ENCODE data around the gene PIAS4.

The PIAS4 gene

DNA sequence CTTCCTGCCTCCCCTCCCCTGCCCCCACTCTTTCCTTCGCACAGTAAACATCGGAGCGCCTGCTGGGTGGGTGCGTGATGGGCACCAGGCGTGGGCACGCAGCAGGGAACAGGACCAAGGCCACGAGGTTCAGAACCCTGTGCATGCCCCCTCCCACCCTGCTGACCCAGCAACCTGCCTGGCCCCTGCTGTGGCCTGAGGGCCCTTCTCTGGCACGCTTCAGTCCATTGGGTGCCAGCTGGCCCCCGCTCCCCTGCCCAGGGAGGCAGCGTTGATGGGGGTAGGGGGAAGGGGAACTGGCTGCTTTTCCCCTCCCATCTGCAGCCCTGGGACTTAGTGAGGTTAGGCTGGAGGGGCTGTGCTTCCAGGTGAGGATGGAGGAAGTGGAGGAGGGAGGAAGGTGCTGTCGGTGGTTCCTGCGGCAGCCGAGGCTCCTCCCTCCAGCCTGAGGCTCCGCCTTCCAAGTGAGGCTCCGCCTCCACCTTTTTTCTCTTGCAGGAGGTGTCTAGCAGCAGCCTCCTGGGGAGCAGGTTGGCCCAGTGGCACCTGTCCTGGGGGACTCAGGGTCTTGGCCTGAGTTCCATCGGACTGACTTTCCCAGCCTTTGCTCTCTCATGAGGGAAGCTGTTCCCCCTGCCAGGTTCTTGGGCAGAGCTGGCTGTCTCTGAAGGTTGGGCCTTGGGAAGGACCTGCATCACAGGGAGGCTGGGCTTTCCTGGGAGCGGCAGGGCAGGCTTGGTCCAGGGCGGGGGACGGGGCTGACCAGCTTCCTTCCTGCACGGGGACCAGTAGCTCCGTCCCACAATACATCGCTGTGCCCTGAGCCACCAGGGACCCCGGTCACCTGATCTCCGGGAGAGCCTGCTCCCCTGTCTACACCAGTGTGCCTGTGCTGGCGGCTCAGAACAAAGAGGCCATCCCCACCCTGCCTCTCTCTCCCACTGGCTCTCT lies 7.3 kb downstream of the PIAS4 start:
- Histone ChIP-seq H3F3A (ENCODE audit: control insufficient read depth, insufficient read depth) (no peaks in the 10 kb centered on the region), H3K9me3 (ENCODE audit: control insufficient read depth, insufficient read depth, low read length) (no peaks in the 10 kb centered on the region), H3K36me3 (ENCODE audit: control insufficient read depth, low read length) (peaks cover 28% of the 10 kb centered on the region), H3K4me1 (ENCODE audit: control insufficient read depth, low read length) (no peaks in the 10 kb centered on the region), H3K9me2 (replicated peaks; ENCODE audit: control insufficient read depth, low read length) (no peaks in the 10 kb centered on the region), H3K4me2 (ENCODE audit: low read length) (no peak overlapping the region), H4K20me1 (ENCODE audit: control insufficient read depth, insufficient read depth, low read depth, low read length) (no peaks in the 10 kb centered on the region; the same call in 1 of the 2 replicates), H3K79me2 (ENCODE audit: control insufficient read depth, low read length) (peaks cover 71% of the 10 kb centered on the region), H3K27me3 (ENCODE audit: control insufficient read depth, low read length) (no peaks in the 10 kb centered on the region), H3K4me3 (ENCODE audit: low read length) (no peak overlapping the region), H3K27ac (ENCODE audit: low read depth, low read length) (no peak overlapping the region)
- TF ChIP-seq, protein P1, sequence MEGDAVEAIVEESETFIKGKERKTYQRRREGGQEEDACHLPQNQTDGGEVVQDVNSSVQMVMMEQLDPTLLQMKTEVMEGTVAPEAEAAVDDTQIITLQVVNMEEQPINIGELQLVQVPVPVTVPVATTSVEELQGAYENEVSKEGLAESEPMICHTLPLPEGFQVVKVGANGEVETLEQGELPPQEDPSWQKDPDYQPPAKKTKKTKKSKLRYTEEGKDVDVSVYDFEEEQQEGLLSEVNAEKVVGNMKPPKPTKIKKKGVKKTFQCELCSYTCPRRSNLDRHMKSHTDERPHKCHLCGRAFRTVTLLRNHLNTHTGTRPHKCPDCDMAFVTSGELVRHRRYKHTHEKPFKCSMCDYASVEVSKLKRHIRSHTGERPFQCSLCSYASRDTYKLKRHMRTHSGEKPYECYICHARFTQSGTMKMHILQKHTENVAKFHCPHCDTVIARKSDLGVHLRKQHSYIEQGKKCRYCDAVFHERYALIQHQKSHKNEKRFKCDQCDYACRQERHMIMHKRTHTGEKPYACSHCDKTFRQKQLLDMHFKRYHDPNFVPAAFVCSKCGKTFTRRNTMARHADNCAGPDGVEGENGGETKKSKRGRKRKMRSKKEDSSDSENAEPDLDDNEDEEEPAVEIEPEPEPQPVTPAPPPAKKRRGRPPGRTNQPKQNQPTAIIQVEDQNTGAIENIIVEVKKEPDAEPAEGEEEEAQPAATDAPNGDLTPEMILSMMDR (IDR thresholded peaks at IDR 0.05; ENCODE audit: low read depth, low read length, poor library complexity, severe bottlenecking): no peak
- TF ChIP-seq EZH2phosphoT487 (IDR thresholded peaks at IDR 0.05; ENCODE audit: borderline replicate concordance, low read length): no peak

DNA sequence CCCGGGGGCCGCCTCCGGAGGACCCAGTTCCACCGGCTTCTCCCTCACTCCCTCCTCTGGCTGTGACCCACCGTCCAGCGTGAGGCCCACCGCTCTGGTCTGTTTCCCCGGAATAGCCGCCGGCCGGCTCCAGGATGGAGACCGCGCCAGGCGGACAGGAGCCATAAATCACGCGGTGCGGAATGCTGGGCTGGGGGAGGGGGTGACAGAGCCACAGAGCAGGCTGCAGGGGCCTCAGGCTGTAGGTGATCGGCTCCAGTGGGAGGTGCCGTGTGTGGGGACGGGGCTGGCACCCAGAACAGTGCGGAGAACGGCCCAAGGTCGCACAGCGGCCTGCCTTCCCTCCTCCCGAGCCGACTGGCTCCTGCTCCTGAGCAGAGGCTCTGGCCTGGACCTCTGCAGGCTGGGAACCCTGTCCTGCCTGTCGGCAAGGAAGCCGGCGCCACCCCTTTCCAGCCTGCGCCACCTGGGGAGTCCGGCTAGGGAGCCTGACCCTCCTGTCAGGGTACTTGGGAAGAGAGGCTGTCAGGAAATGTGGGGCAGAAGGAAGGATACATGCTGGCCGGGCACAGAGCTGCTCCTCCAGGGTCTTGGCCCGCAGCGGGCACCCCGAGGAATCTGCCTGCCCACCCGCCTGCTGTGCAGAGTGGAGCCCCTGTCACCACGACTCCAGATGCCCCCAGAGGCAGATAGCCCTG lies 8.3 kb downstream of the PIAS4 start:
- peaks cover 24% of the 10 kb centered on the region for H3K36me3 ChIP-seq (ENCODE audit: control insufficient read depth, low read length)
- H3K9me2 ChIP-seq (replicated peaks; ENCODE audit: control insufficient read depth, low read length): no peaks in the 10 kb centered on the region
- no peak overlapping the region for H3K27ac ChIP-seq (ENCODE audit: low read depth, low read length)
- no peaks in the 10 kb centered on the region for H3F3A ChIP-seq (ENCODE audit: control insufficient read depth, insufficient read depth)
- no peaks in the 10 kb centered on the region; the same call in 1 of the 2 replicates for H4K20me1 ChIP-seq (ENCODE audit: control insufficient read depth, insufficient read depth, low read depth, low read length)
- H3K4me3 ChIP-seq (ENCODE audit: low read length): no peak overlapping the region
- H3K79me2 ChIP-seq (ENCODE audit: control insufficient read depth, low read length): peaks cover 69% of the 10 kb centered on the region
- TF ChIP-seq EZH2phosphoT487 (IDR thresholded peaks at IDR 0.05; ENCODE audit: borderline replicate concordance, low read length): no peak
- TF ChIP-seq, protein P1 (IDR thresholded peaks at IDR 0.05; ENCODE audit: low read depth, low read length, poor library complexity, severe bottlenecking): no peak
- H3K4me2 ChIP-seq (ENCODE audit: low read length): no peak overlapping the region
- H3K27me3 ChIP-seq (ENCODE audit: control insufficient read depth, low read length): no peaks in the 10 kb centered on the region
- no peaks in the 10 kb centered on the region for H3K4me1 ChIP-seq (ENCODE audit: control insufficient read depth, low read length)
- H3K9me3 ChIP-seq (ENCODE audit: control insufficient read depth, insufficient read depth, low read length): no peaks in the 10 kb centered on the region

GRCh38 chr19:4016486-4016885 lies 8.9 kb downstream of the PIAS4 start:
- no peaks in the 10 kb centered on the region for H3K27me3 ChIP-seq (ENCODE audit: control insufficient read depth, low read length)
- H3K27ac ChIP-seq (ENCODE audit: low read depth, low read length): no peak overlapping the region
- no peaks in the 10 kb centered on the region for H3K9me3 ChIP-seq (ENCODE audit: control insufficient read depth, insufficient read depth, low read length)
- H3K9me2 ChIP-seq (replicated peaks; ENCODE audit: control insufficient read depth, low read length): no peaks in the 10 kb centered on the region
- no peaks in the 10 kb centered on the region; the same call in 1 of the 2 replicates for H4K20me1 ChIP-seq (ENCODE audit: control insufficient read depth, insufficient read depth, low read depth, low read length)
- H3F3A ChIP-seq (ENCODE audit: control insufficient read depth, insufficient read depth): no peaks in the 10 kb centered on the region
- peaks cover 69% of the 10 kb centered on the region for H3K79me2 ChIP-seq (ENCODE audit: control insufficient read depth, low read length)
- TF ChIP-seq, protein P1 (IDR thresholded peaks at IDR 0.05; ENCODE audit: low read depth, low read length, poor library complexity, severe bottlenecking): no peak
- TF ChIP-seq EZH2phosphoT487 (IDR thresholded peaks at IDR 0.05; ENCODE audit: borderline replicate concordance, low read length): no peak
- no peak overlapping the region for H3K4me3 ChIP-seq (ENCODE audit: low read length)
- peaks cover 24% of the 10 kb centered on the region for H3K36me3 ChIP-seq (ENCODE audit: control insufficient read depth, low read length)
- H3K4me2 ChIP-seq (ENCODE audit: low read length): no peak overlapping the region
- H3K4me1 ChIP-seq (ENCODE audit: control insufficient read depth, low read length): no peaks in the 10 kb centered on the region
